GM19043 (cell line): ENCODE results near the gene GRIK4.
"Not testable (repeated sequence)": the region's sequence is repeated elsewhere in the genome, so short reads cannot be mapped to it uniquely, and the experiment has no call there.

Experiments
- ATAC-seq: cut with Tn5 transposase; IDR thresholded peaks from one replicate; pipeline ENCODE4 v1.9.1; 2021; ENCODE audit warnings: low read depth; ENCODE audit not compliant: unreplicated experiment

The GRIK4 gene

DNA sequence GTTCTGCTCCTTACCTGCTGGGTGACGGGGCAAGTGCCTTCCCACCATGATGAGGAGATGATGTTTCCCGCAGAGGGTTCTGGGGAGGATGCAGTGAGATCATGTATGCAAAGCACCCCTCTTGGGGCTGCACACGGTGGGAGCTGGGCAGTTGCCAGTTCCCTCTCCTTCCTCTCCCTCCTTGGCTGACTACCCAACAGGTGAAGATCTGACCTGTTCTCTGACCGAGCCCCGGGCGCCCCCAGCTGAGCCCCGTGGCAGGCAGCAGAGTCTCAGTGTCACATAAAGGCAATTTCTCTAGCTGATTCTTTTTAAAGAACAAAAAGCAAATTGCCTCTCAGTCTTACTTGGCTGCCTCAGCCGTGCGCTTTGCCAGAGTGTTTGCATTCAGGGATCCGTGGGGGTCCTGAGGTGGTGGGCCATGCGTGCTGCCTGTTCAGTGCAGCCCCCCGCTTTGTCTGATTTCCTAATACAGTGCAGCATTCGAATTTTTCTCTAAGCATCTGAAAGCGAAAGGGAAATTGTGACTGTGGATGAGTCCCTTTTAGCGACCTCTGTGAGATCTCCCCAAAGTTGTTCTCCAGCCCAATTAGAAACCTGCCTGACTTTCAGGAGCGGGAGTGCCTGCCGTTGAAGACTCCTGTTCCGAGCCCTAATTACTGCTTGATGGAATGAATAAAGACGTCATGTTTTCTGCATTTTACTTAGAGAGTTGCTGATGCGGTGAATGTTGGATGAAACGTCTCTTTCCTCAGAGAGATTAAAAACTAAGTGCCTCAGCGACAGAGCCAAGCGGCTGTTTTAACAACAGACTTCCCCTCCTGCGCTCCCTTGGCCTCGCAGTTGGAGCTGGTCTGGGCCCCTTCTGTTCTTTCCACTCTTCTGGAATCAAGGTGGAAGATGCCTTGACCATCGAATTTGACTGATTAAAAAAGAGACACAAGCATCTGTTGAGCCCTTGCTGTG lies 86.0 kb downstream of the GRIK4 start:
- no peak for ATAC-seq

DNA sequence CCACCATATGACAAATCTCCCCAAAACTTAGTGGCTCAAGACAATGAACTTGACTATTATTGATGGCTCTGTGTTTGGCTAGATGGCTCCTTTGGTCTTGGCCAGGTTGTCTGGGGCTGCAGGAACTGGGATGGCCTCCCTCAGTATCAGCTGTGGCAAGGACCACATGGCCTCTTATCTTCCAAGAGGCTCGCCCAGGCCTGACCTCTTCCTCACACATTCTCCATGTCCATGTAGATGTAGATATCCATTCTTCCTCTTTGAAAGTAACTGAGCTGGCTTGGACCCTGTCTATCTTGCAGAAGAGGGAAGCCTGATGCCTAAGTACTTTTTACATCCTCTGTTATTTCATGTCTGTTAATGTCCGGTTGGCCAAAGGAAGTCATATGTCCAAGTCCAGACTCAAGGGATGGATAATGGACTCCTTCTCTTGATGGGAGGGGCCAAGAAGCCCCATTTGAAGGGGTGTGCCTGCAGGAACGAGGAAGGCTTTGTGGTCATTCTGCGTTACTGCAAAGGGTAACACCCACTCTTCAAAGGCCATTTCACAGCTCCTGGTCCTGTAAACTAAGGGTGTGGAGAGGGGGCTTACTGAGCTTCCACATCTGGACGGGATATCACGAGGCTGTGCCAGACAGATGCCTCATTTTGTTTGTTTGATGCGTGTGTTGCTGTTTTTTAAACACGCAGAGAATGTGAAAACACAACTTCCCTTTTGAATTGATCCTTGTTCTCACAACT lies 87.1 kb downstream of the GRIK4 start:
- no peak for ATAC-seq

DNA sequence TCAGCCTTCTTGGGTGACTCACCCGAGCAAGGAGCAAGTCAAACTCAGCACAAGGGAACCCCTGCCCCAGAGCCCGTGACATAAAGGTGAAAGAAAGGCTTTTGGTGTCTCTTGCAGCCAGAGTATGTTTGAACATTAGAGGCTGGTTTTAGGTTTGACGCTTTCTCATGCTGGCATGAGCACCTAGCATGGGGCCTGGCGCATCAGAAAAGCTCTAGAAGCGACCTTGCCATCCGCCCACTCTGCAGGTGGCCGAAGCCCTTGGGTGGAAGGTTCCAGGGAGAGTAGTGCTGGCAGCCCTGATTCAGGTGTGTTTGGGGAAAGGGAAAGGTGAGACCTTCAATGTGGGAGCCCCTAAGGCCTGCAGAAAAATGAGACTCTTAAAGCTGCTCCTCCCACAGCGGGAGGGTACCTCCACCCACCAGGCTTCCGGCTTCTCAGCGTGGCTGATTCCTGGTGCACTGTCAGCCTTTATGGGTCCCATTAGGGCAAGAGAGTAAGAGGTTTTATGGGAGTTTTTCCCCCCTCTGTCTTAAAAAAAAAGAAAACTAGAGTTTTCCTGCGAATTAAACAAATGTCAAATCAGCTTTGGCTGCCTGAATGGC lies 88.4 kb downstream of the GRIK4 start:
- ATAC-seq, result no peak

- ATAC-seq, result no peak
Measured at GRCh38 chr11:120601536-120601935, 90.0 kb downstream of the GRIK4 start.

GRCh38 chr11:120603071-120603470 lies 91.5 kb downstream of the GRIK4 start:
- no peak for ATAC-seq

DNA sequence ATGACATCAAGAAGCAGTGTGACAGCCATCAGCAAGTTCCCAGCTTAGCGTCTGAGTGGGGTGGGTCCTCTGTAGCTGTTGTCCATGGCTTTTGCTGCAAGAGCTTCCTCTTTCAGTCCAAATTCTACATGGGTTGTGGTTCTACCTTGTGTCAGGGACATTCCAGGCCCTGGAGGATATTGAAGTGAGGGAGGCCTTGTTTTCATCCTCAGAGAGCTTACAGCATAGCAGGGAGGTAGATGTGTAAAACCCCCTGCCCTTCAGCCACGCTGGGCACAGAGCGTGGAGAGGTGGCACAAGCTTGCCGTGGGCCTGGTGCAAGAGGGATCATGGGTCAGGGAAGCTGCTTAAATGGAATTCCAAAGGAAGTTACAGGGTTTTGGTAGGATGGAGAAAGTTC lies 93.9 kb downstream of the GRIK4 start:
- ATAC-seq, result no peak

GRCh38 chr11:120606211-120607010 lies 94.9 kb downstream of the GRIK4 start:
- no peak for ATAC-seq

GRCh38 chr11:120608061-120608460 lies 96.5 kb downstream of the GRIK4 start:
- no peak for ATAC-seq

GRCh38 chr11:120608760-120609211 lies 97.2 kb downstream of the GRIK4 start:
- no peak for ATAC-seq

DNA sequence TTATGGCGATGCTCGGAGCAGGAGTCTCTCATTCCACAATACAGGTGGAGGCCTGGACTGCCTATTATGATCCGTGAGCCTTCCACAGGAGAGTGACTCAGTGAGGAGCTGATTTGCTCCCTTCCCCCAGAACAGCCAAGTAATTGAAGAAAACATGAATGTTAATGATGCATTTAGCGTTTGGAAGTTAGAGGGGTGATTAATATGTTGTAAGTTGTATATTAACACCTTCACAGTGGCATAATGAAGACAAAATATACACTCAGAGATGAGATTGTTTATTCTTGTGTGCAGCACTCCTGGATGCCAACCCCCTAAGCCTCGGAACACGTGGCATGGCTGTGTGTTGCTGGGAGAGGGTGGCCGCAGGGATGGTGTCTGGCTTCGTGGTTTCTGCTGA lies 98.6 kb downstream of the GRIK4 start:
- ATAC-seq, result no peak

GRCh38 chr11:120611581-120611980 lies 100.0 kb downstream of the GRIK4 start:
- no peak for ATAC-seq

- ATAC-seq, result peak; percentile 84
Measured at GRCh38 chr11:120612513-120613263, 101.1 kb downstream of the GRIK4 start.

DNA sequence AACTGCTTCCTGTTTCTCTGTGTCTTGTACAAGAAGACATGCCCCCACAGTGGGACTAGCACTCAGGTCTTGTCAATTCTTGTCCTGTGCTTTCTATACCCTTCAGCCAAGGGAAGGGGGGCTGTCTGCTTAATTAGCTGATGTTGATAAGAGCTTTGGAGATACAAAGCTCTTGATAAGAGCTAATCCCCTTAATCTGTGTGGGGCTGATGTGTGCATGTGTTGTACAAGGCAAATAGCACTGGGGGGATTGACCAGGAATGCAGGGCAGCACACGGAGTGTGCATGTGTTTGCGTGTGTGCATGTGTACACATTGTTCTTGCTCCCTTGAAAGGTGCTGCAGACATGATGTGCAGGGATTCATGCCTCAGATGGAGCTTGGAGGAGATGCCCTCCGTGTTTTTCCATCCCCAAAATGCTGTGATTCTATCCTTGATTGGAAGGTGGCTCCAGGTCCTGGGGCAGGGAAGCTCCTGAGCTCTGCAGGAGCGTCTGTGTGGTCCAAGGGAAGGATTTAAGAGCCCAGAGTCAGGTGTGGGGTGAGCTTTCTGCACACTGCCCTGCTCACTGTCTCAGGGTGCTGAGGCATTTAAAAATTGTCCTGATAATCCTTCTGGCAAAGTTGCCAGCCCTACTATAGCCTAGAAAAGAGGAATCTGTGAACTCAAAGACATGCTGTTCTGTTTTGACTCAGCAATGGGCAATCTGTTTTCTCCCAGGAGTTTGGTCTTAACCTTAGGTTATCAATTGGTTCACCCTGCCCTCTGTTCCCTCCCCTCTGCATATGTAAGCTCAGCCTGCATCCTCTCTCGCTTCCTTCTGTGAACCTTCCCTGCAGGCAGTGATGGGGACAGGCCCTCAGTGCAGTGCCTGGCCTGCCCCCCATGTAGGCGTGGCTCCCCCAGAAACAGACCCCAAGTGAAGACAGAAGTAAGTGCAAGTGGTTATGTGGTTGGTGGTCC lies 102.0 kb downstream of the GRIK4 start:
- peak; percentile 55 for ATAC-seq

GRCh38 chr11:120615391-120615790 lies 103.8 kb downstream of the GRIK4 start:
- no peak for ATAC-seq

GRCh38 chr11:120618399-120618798 lies 106.9 kb downstream of the GRIK4 start:
- no peak for ATAC-seq

DNA sequence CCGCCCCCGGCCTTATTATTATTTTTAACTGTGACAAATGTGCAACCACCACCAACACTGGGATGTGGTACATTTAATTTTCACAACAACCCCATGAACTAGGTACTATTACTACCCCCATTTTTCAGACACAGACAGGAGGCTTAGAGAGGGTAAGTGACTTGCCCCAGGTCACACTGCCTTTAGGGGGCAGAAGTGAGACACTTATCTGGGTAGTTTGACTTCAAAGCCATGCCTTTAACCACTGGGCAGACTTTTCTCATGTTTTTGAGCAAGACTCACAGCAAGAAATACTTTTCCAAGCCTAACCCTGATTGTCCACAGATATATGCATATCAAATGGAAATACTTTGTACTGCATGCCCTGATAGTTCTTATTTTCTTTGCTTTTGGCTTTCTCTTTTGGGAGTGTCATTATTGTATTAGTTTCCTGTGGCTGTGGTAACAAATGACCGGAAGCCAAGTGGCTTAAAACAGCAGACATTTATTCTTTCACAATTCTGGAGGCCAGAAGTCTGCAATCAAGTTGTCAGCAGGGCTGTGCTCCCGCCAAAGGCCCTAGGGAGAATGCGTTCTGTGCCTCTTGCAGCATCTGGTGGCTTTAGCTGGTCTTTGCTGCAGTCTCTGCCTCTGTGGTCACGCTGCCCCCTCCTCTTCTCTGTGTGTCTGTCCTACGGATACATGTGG lies 110.8 kb downstream of the GRIK4 start:
- ATAC-seq, result no peak

DNA sequence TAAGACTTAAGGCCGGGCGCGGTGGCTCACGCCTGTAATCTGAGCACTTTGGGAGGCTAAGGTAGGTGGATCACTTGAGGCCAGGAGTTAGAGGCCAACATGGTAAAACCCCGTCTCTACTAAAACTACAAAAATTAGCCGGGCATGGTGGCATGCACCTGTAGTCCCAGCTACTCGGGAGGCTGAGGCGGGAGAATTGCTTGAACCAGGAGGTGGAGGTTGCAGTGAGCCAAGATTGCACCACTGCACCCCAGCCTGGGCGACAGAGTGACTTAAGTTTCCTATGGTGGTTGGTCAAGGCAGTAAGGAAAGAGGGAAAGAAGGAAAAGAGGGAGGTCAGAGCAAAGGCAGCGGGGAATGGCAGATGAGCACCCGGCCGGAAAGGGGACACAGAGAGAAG lies 113.4 kb downstream of the GRIK4 start:
- ATAC-seq, result not testable (repeated sequence)

GRCh38 chr11:120625565-120625964 lies 114.0 kb downstream of the GRIK4 start:
- ATAC-seq, result no peak
